HG03469 (cell line): ENCODE results near the gene KIF12.

Experiments used
- ATAC-seq: cut with Tn5 transposase; IDR thresholded peaks from one replicate; pipeline ENCODE4 v1.9.1; 2021; ENCODE audit warnings: mild to moderate bottlenecking, moderate library complexity, moderate number of reproducible peaks; ENCODE audit not compliant: unreplicated experiment

The KIF12 gene

DNA sequence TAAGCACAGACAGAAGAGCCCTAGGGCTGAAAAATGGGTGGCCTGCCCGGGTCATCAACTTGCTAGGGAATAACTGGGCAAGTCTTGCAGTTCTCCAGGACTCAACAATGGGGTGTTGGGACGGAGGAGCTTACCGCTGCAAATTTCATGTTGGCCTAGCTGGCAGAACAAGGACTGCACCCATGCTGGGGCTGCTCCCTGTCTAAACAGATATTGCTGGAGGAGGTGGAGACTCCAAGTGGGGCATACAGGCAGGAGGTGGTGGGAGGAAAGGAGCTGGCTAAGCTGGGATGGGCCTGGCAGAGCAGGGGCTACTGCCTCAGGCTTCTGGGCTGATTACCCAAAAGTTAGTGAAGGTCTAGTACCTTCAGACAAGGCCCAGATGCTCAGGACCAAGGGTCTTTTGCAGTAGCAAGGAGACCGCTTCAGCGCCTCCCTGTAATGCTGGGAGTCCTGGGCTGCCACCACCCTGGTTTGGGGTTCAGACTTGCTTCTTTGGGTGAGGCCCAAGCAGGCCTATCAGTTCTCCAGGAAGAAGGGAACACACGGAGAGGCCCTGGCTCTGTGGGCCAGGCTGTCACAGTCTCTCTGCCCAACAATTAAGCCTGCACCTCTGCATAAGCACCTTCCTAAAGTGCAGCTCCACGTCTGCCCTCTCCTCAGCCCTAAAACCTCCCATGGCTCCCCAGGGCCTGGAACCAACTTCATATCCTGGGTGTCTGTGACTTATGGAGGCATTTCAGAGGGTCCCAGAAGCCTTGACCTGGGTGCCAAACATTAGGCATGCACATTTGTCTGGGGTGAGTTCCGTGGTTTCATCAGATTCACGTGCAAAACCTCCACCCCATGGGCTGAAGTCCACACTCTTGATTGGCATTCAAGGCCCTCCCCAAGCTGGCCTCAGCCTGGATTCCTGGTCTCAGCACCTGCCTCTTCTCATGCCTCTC is 24.2 kb upstream of the KIF12 start:
- no peak for ATAC-seq

DNA sequence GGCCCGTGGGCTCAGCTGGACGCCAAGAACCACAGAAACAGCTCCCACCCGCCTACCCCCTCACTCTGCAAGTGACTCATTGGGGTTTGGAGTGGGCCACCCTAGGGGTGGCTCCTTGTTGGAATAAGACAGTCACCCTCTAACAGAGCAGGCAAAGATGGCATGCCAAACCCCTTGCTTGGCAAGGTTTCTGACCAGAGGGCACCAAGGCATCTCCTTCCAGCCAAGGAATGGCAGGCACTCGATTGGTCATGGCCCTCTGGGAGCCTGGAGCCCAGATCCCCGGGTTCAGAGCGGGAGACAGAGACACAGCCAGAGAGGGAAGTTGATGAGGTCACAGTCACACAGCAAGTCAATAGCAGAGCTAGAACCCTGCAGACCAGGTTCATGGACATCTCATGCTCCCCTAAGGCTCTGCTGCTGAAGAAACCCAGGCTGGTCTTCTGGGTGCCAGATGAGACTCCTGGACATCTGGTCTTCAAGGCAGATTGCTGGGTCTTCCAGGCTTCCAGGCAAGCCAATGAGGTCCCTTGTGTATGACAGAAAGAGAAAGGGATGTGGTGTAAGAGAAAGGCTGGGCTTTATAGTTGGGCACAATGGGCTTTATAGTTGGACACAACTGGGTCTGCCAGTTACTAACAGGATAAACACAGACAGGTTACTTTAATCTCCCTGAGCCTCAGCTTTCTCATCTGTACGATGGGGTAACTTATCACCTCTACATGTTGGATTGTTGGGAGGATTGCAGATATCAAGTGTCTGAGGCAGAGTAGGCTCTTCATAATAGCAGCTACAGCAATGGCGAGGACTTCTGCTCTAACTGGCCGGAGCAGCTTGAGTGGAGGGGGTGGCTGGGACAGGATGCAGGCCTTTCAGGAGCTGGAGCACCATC is 23.3 kb upstream of the KIF12 start:
- no peak for ATAC-seq

DNA sequence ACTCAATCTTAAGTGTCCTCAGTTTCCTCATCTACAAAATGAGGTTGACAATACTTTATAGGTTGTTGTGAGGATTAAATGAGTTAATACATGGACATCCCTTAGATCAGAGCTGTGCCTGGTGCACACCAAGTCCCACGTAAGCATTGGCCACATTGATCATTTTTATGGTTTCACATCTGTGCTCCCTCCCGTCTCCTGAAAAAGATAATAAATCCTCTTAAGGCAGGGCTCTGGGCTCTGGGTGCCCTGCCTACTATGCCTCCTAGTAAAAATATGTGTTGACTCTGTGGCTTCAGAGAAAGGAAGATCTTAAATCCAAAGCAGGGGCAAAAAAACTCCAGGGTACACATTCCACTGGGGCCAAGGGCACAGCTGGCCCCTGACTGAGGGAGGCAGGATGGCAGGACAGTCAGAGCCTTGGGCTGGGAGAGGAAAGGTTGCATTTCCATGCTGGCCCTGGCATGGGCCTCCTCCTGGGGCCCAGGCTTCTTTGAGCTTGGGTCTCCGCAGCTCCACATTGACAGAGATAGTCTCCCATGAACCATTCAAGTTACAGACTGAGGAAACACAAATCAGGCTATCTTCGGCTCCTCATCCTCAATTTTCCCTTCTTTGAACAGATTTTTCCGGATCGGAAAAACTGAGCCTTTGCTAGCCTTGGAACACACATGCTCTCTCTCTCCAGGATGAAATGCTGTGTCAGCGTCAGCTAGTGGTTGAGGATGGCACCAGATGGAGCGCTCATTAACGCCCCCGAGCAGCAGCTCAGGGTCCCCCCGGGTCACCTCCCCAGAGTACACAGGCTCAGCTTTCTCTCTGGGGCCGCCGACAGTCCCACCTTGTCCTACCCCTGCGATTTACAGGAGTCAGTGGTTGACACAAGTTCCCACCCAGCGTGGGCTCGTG is 22.4 kb upstream of the KIF12 start:
- ATAC-seq = no peak

DNA sequence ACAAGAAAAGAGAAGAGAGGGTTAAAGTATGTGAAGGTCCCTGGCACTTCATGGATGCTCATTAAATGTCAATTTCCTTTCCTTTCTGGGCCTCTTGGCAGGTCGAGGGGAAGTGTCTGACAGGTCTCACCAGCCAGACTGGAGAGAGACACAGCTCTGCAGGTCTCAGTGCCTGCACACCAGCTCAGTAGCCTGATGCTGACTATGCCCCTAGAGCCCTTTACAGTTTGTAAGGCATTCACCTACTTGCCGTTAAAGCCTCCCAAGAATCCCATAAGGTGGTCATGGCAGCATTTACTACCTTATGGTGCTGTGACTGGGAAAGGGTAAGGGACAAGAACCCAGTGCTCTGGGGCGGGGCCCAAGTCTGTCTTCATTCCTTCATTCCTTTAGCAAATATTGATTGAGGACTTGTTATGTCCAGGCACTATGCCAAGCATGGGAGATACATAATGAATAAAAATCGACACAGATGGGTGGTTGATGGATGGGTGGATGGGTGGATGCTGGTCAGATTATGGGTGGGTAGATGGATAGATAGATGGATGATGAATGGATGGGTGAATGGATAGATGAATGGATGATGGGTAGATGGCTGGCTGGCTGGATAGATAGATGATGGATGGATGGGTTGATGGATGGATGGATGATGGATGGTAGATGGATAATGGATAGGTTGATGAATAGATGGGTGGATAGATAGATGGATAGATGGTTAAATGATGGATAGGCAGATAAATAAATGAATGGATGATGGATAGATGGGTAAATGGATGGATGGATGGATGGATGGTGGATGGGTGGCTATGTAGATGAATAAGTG is 21.3 kb upstream of the KIF12 start:
- ATAC-seq = no peak

DNA sequence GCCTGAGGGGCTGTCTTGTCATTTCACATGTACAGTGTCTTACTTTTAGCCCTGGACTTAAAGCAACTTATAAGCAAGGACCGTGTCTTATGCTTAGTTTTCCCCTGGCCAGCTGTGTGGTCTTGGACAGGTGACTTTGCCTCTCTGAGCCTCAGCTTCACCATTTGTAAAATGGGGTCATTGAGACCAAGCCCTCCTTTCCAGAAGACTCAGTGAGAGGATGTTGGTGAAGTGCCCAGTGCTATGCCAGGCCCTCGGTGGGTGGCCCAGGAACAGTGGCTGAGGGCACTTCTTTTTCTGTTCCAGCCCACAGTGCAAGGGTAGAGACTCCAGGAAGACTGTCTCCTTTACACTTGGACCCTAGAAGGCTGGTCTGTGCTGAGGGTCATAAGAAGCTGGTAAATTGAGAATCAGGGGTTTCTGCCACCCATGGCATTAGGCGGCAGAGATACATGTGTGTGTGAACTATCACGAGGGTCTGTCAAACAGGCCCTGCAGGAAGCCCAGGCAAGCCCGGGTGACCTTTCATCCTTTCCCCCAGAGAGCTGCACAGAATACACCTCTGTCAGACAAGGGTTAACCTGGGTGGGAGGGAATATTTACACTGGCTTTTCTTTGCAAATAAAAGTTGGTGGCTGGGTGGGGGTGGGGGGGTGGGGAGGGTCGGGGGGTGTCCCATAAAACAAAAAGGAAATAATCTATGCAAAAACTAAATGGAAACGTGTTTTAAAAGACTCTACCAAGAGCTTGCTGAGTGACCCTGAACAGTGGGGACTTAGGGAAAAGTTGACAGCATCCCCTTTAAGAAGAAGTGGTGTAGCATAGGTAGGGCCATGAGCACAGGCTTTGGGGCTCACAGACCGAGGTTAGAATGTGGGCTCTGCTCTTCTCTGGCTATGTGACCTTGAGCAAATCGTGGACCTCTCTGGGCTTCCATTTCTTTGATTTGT is 20.4 kb upstream of the KIF12 start:
- ATAC-seq = no peak

DNA sequence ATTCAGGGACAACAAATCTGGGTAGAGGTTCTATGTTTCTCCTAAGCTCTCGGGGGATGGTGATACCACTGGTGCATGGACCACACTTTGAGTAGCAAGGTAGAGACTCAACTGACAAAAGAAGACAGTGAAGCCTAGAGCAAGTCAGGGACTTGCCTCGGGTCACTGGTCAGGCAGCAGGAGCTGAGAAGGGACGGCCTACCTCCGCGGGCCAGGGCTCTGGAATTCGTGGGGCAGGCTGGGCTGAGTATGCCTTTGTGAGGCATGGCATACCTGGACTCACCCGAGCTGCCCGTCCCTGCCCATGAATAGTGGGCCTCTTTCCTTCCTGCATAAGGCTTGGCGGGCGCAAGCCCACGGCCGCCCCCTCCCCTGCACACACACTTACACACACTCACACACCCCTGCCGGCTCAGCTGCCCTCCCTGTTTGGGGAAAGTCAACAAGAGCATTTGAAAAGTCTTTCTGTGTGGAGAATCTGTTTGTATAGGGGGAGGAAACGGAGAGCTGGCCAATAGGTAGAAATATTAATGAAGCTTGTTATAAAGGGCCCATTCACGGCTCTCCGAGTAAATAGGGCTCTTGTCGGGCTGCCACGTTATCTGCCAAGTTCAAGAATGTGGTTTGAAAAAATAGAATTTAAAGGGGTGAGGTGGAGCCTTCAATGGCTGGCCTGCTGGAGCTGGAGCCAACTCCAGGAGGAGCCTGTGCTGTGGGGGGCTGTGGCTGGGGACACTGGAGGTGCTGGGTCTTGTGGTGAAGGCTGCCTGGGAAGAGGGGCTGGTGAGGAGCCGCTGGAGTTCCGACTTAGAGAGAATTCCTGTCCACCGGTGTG is 19.1 kb upstream of the KIF12 start:
- no peak for ATAC-seq

DNA sequence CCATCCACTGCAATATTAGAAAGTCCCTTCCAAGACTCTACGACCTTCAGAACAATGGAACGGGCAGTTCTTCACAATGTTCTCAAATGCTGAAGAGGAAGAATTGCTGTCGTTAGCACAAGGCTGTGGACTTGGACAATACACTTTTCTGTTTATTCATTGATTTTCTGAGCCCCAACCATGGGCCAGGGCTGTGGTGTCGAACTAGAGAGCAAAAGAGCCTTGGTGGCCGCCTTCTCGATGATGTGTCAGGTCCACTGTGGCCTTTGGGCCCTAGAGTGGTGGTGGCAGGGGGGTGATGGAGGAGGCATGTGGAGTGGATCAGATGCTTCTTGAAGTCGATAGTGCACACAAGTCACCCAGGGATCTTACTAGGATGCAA is 18.5 kb upstream of the KIF12 start:
- ATAC-seq = no peak

DNA sequence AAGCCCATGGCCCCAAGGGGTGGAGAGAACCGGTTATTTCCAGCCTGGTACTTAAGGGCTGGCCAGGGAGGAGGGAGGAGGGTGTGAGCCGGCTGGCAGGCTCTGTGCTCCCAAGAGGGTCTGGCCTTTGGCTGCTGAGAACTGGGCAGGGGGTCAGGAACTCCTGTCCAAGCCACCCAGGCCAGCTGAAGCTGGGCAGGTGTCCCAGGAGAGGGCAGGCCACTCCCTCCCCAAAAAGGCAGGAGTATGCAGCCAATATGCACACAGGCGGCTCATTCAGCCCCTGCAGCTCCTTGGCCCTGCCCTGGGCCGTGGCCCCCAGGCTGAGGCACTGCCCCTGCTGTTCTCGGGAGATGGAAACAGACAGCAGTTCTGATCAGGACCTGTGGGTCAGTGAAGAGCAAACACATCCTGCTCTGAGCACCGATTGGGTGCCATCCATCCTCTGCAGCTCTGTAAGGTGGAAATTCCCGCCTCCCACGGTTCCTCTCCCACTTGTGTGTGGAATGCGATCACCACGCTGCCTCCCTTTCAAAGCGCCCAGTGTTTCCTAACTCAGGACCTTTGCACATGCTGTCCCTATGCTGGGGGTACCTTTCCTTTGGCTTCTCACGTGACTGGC is 17.1 kb upstream of the KIF12 start:
- no peak for ATAC-seq

DNA sequence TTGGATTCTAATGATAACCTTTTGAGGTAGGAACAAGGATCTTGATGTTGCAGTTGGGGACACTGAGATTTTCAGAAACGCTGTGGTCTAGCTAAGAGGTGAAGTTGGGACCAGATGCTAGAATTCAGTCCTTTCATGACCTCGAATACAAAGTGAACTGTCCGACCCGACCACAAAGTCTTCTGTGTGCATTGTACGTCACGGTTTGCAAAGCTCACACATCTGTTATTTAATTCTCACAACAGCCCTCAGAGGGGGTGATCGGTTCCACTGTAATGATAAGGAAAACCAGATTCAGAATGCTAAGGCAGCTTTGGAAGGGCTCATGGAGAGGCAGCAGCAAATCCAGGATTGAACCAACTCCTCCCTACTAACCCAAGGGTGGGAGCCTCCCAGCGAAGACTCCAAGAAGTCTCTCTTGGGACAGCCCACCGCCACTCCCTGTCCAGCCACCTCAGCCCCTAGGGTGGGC is 16.6 kb upstream of the KIF12 start:
- ATAC-seq = no peak

DNA sequence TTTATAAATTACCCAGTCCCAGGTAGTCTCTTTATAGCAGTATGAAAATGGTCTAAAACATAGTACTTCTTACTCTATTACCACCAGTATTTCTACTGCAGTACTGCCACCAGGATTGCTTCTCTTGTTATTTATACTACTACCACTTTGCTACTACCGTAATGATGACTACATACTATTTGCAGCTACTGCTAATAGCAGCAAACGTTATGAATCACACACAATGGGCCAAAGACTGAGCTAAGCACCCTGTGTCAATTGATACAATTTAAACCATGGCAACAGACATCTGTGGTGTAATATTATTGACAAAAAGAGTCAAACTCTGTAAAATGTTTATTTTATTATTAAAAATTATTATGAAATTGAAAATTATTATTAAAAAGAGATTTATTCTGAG is 15.3 kb upstream of the KIF12 start:
- no peak for ATAC-seq

DNA sequence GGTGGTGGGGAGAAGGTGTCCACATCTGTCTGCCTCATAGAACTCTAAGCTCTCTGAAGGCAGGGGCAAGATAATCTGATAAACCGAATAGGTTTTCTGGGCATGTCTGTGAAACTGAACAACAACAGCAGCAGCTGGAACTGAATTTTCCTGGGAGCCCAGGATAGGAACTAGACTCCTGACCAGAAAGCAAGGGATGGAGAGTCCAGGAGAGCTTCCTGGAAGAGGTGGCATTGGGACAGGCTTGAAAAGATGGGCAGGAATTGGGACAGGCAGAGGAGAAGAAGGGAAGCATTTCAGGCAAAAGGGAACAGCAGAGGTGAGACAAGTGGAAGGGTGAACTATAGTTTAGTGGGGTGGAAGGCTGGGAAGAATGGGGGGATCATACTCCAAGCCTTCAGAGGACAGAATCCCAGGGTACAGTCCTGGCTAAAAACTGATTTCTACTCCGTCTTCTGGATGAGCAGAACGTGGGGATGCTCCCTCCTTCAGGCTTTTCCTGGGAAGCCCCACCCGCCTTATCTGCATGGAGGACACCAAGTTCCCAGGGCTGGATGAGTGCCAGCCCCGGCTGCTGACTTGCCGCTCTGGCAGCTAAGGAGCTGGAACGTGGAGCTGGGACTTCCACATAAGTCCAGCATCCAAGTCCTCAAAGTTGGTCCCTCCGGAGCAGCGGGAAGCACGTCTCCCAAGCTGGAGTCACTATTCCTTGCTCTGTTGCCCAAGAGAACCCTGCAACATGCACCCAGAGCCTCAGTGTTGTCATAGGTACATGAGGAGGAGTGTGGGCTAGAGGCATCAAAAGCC is 13.9 kb upstream of the KIF12 start:
- ATAC-seq = no peak

DNA sequence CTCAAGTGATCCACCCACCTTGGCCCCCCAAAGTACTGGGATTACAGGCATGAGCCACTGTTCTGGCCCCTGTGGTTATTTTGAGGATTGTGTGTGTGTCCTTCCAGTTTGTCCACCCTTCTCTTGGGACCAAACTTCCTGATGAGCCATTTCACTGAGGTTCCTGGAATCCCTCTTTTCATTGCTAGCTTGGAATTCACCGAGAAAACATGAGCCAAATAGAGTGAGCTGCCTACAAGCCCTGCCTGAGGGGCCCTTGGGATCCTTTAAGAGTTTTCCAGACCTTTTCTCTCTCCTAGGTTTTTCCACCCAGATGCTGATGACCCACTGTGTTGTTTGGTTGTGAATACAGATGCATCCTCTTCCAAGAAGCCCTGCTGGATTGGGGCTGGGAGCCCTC is 13.2 kb upstream of the KIF12 start:
- ATAC-seq = no peak

DNA sequence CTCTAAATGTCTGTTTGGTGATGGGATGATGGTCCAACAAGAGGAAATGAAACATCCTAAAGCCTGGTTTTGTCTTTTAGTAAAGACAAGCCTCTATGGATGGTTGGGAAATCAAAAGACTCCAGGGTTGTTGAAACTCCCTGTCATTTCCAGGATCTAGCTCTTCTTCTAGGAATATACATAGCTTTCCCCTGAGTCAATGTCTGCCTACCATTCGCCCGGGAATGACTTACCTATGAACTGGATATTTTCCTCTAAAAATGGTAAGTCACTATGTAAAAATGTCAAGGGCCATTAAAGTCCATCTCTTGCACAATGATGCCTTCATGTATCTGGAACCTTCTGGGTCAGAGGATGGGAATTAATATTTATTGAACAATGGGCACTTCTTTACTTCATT is 11.1 kb upstream of the KIF12 start:
- no peak for ATAC-seq

DNA sequence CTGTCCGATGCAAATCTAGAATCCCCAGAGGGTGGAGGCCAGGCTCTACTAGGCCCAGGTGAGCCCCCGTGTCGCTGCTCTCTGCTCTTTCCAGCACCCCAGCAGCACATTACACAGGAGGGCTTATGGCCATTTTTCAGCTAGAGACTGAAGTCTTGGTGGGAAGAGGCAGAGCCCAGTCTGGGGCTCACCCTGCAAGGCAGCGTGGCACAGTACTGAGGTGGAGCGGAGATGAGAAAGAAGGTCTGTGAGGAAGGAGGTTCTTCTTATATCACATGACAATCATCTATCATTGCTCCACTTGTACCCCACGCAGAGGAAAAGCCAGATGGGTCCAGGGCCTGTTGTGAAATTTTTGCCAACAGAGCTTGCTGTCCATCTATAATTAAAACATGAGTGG is 10.0 kb upstream of the KIF12 start:
- no peak for ATAC-seq

DNA sequence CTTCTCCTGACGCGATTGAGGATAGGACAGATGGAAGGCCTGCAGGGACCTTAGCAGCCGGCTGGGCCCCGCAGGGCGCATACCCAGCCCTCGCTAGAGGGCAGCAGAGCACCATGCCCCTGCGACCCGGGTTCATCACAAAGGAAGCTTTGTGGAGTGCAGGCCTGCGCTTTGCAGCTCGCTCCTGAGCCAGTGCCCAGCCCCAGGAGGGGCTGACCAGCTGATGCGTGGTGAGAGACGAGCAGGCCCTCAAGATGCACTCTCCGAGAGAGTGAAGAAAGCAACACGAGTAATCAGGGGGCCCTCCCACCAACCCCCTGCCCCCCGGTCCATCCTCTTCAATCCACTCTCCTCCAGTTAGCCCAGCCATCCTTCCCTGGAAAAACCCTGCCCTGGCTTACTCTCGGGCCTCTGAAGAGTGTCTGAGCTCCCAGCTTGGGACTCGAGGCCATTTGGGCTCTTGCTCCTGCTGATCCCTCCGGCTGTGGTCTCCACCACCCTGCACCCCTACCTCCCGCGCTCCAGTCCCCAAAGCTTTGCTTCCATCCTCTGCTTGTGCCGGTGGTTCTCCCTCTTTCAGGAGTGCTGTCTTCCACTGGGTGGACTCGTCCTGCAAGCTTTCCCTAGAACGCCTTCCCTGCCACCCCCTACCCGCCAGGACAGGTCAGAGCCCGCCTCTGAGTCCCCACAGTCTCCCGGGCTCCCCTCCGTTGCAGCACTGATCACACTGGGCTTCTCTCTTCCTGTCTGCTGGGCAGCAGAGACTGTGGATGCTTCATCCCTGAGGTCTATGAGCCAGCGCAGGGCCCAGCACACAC is 9.1 kb upstream of the KIF12 start:
- ATAC-seq = no peak
